OCI-M2 (cell line): ENCODE data around the gene SCAF4.

ENCODE experiments used
- DNase-seq: peaks from one replicate; lab custom pipeline; 2025; ENCODE audit not compliant: unreplicated experiment; lab: John Stamatoyannopoulos, UW

SCAF4 gene

GRCh38 chr21:31714741-31715365, 17.1 kb downstream of the SCAF4 start:
- no peak for DNase-seq

- DNase-seq: no peak
These were observed 17.8 kb downstream of the SCAF4 start for GRCh38 chr21:31713973-31714740.

- DNase-seq: no peak
These were observed 18.8 kb downstream of the SCAF4 start for GRCh38 chr21:31713115-31713514.

GRCh38 chr21:31711745-31712285, 20.1 kb downstream of the SCAF4 start:
- DNase-seq: no peak

GRCh38 chr21:31711326-31711725, 20.6 kb downstream of the SCAF4 start:
- no peak for DNase-seq

- no peak for DNase-seq
These were observed 21.3 kb downstream of the SCAF4 start for GRCh38 chr21:31710586-31710985.

GRCh38 chr21:31708541-31708940, 23.4 kb downstream of the SCAF4 start:
- DNase-seq: no peak

GRCh38 chr21:31707499-31707898, 24.4 kb downstream of the SCAF4 start:
- no peak for DNase-seq

GRCh38 chr21:31706562-31706961, 25.4 kb downstream of the SCAF4 start:
- no peak for DNase-seq

GRCh38 chr21:31700040-31700439, 31.9 kb downstream of the SCAF4 start:
- DNase-seq: no peak

- no peak for DNase-seq
These were observed 33.5 kb downstream of the SCAF4 start for GRCh38 chr21:31698461-31698860.

- no peak for DNase-seq
These were observed 35.5 kb downstream of the SCAF4 start for GRCh38 chr21:31696424-31696823.

- no peak for DNase-seq
These were observed 38.7 kb downstream of the SCAF4 start for GRCh38 chr21:31693222-31693621.

- no peak for DNase-seq
These were observed 43.1 kb downstream of the SCAF4 start for GRCh38 chr21:31688603-31689368.

GRCh38 chr21:31687108-31687507, 44.8 kb downstream of the SCAF4 start:
- DNase-seq: no peak

- DNase-seq: no peak
These were observed 45.5 kb downstream of the SCAF4 start for GRCh38 chr21:31686272-31686915.

GRCh38 chr21:31684918-31685317, 47.0 kb downstream of the SCAF4 start:
- no peak for DNase-seq

- no peak for DNase-seq
These were observed 48.9 kb downstream of the SCAF4 start for GRCh38 chr21:31683029-31683428.

GRCh38 chr21:31682620-31683019, 49.3 kb downstream of the SCAF4 start:
- no peak for DNase-seq

GRCh38 chr21:31678478-31678877, 53.4 kb downstream of the SCAF4 start:
- DNase-seq: no peak

- DNase-seq: no peak
These were observed 54.9 kb downstream of the SCAF4 start for GRCh38 chr21:31677047-31677446.
